ENCODE measurements around the gene ATP11A.

ATP11A gene

GRCh38 chr13:112737294-112737693 is 47.5 kb downstream of the ATP11A start:
- in situ Hi-C loops (cut with HindIII; ENCODE audit: low sequenced_read_pairs): no loop called here

DNA sequence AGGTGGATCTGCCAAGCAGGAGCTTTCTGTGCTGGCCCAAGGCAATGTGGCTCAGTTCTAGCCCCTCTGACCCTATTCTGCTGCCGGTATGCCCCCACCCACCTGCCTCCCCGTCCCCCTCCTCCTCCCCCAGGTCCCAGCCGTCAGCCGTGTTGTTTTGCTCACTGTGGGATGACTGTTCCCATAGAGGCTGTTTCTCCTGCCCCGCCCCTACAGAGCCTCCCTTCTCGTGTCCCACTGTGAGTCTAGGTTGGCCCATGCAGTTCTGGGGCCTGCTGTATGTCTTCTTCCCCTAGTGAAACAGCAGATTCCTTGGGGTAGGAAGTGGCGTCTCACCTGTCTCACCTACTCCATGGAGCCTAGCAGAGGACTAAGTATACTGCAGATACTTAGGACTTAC is 48.8 kb downstream of the ATP11A start:
- in situ Hi-C loops (cut with HindIII; ENCODE audit: low sequenced_read_pairs): no loop called here

DNA sequence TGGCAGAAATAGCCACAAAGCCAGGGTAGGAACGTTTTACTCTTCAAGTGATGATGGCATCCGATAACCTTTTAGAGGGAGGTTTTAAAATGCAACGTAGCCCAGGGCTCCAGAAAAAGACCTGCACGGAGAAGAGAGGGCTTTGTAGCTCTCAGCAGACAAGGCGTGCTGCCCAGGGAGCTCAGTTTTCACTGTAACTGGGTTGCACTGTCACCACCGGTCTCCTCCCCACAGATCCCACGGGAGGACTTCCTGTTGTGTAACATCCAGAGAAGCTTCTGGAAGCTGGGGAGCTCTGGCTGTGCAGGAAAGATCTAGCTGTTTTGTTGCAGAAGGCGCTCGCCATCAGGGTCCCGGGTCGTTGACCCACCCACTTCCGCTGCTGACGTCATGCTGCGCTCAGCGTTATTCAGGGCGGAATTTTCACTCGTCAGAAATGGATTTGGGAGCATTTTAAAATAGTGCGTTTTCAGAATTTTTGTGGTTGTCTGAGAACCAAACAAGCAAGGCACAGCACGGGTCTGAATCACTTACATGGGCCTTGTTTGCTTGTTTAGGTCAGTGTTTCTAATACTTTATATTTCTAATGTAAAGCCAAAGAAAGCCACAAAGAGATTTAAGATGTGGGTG is 50.8 kb downstream of the ATP11A start:
- in situ Hi-C loops (cut with HindIII; ENCODE audit: low sequenced_read_pairs): no loop called here

GRCh38 chr13:112741185-112741755 is 51.4 kb downstream of the ATP11A start:
- in situ Hi-C loops (cut with HindIII; ENCODE audit: low sequenced_read_pairs): no loop called here

- in situ Hi-C loops (cut with HindIII; ENCODE audit: low sequenced_read_pairs): no loop called here
Observed at GRCh38 chr13:112741835-112742570, 52.2 kb downstream of the ATP11A start.

DNA sequence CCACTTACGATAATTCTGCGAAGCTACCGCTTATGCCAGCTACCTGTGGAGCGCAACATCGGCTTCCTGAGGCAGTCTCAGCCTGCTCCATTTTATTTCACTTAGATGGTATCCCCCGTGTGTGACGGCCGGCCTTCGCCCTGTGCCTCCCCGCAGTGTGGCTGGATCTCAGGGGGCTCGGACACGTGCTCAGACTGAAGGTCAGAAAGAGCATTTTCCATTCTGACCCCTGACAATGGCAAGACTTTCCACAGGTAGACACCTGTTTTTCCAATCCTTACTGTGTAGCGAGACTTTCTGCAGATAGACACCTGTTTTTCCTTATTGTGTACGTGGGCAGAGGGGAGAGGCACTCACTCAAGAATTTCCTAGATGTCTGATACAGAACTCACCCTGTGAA is 52.7 kb downstream of the ATP11A start:
- in situ Hi-C loops (cut with HindIII; ENCODE audit: low sequenced_read_pairs): no loop called here

DNA sequence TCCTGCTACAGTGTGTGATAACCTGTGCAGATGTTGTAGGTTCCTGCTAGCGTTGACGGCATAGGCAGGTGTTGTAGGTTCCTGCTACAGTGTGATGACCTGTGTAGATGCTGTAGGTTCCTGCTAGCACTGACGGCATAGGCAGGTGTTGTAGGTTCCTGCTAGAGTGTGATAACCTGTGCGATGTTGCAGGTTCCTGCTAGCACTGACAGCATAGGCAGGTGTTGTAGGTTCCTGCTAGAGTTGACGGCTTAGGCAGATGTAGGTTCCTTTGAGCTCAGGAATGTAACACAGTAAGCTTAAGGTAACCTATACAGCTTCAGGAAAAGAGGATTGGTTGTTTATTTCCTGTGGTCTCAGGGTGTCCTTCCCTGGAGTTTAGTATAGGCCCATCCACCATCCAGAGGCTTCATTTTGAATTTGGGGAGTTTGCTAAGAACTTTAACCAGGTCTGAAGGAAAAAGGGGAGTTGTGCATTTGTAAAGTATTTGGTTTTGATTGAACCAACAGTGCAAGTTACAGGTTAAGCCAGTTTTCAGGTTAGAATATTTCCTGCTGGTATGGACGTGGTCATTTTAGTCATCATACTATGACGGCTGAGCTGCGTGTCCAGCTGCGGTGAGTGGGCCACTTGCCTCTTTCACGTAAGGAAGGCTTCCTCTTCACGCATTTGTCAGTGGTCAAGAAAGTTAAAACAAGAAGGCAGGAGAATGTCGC is 53.8 kb downstream of the ATP11A start:
- in situ Hi-C loops (cut with HindIII; ENCODE audit: low sequenced_read_pairs): no loop called here

GRCh38 chr13:112744168-112745021 is 54.6 kb downstream of the ATP11A start:
- in situ Hi-C loops (cut with HindIII; ENCODE audit: low sequenced_read_pairs): no loop called here

DNA sequence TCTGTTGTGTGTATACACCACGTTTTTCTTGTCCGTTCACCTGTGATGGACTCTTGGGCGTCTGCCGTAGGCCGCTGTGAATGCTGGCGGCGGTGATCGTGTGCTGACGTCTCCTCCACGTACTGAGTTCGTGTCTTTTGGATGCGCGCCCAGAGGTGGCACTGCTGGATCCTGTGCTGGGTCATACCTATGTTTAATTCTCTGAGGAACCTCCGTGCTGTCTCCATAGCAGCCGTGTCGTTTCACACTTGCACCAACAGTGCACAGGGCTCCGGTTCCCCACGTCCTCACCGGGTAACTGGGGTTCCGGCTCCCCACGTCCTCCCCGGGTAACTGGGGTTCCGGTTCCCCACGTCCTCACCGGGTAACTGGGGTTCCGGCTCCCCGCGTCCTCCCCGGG is 56.2 kb downstream of the ATP11A start:
- in situ Hi-C loops (cut with HindIII; ENCODE audit: low sequenced_read_pairs): no loop called here

GRCh38 chr13:112747256-112747655 is 57.4 kb downstream of the ATP11A start:
- in situ Hi-C loops (cut with HindIII; ENCODE audit: low sequenced_read_pairs): no loop called here

- in situ Hi-C loops (cut with HindIII; ENCODE audit: low sequenced_read_pairs): no loop called here
Observed at GRCh38 chr13:112748947-112749735, 59.3 kb downstream of the ATP11A start.

GRCh38 chr13:112750570-112750969 is 60.7 kb downstream of the ATP11A start:
- in situ Hi-C loops (cut with HindIII; ENCODE audit: low sequenced_read_pairs): no loop called here

DNA sequence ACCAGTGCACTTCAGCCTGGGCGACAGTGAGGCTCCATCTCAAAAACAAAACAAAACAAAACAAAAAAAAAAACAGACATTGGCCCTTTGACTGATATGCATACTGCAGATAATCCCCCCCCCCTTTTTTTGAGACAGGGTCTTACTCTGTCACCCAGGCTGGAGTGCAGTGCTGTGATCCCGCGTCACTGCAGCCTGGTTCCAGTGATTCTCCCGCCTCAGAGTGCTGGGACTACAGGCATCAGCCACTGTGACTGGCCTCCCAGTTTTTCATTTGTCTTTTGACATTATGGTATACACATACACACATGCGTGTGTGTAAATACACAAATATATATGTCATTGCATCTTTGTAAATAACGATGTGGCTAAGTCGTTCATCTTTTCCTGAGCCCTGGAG is 61.8 kb downstream of the ATP11A start:
- in situ Hi-C loops (cut with HindIII; ENCODE audit: low sequenced_read_pairs): no loop called here

DNA sequence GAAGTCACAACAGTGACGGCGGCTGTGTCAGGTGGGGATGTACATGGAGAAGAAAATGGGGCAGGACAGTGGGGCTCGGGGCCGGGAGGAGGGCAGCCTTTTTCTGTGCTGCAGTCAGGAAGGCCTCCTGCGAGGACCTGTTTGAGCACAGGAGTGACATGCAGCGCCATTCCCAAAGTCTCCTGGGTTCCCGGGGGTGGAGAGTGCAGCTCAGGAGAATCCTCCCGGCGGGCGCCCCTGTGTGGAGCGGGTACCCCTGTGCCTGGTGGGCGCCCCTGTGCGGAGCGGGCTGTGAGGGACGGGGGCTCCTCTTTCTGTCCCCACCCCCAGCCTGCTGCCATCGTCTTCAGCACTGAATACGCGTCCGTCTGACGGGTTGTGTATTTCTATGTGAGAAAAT is 62.4 kb downstream of the ATP11A start:
- in situ Hi-C loops (cut with HindIII; ENCODE audit: low sequenced_read_pairs): no loop called here

DNA sequence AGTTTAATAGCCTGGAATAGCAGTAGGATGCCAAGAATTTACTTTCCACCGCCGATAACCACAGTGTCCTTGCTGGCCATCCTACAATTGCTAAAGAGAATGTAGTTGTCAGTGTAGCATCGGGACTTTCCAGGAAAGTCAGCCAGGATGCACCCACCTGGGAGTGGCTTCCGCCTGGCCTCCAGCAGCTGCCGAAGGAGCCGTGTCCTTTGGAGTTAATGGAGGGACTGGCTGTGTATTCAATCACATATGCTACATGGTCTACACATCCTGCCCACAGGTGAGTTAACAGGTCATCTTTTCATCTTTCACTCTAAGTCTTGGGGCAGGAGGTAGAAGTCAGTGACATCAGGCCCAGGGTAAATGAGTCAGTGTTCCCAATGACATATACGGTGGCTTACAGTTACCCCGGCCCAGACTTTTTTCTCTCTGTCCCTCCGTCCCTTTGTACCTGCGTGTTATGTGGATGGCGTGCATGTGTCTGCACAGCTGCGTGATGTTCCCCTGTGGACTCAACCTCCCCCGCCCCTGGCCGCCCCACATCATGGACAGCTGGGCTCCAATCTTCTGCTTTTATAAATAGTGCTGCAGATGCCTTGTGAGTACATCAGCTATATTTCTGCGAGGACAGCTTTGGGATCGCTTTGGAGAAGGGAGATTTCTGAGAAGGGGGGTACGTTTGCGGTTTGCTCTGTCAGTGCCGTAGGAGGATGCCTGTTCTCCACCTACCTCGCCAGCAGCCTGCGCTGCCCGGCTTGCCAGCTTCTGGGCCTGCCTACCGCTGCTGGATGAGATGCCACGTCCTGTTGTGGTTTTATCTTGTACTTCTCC is 63.1 kb downstream of the ATP11A start:
- in situ Hi-C loops (cut with HindIII; ENCODE audit: low sequenced_read_pairs): no loop called here

- in situ Hi-C loops (cut with HindIII; ENCODE audit: low sequenced_read_pairs): no loop called here
Observed at GRCh38 chr13:112753833-112754232, 64.0 kb downstream of the ATP11A start.

GRCh38 chr13:112754281-112755025 is 64.6 kb downstream of the ATP11A start:
- in situ Hi-C loops (cut with HindIII; ENCODE audit: low sequenced_read_pairs): no loop called here

DNA sequence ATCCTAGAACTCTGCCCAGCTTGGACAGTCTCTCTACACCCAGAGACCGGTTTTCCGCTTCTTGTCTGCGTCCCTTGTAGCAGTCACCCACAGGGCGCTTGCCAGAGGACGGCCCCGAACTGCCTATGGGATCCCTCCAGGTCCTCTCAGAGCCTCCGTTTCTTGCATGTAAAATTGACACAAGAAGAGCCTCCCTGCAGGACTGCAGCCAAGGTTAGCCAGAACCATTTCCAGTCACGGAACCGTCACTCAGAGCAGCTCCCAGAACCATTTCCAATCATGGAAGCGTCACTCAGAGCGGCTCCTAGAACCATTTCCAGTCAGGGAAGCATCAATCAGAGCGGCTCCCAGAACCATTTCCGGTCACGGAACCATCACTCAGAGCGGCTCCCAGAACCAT is 65.5 kb downstream of the ATP11A start:
- in situ Hi-C loops (cut with HindIII; ENCODE audit: low sequenced_read_pairs): no loop called here
